HEK293T (cell line): ENCODE measurements around the gene PITRM1.

Experiments
- CTCF ChIA-PET: fragments of 350-600 bp; formaldehyde crosslinking; extraction: SDS; loops from one replicate; lab custom pipeline; 2021; ENCODE audit warnings: antibody characterized with exemption, inconsistent platforms; lab: Yijun Ruan, JAX
- POLR2A ChIA-PET: fragments of 350-600 bp; formaldehyde crosslinking; extraction: SDS; loops from one replicate; lab custom pipeline; 2020; ENCODE audit warnings: antibody characterized with exemption, inconsistent platforms; lab: Yijun Ruan, JAX
- DNase-seq: peaks from one replicate; pipeline ENCODE4 v3.0.0; 2012; ENCODE audit warnings: mixed read lengths; ENCODE audit errors: extremely low spot score
- ARNT ChIP-seq: fragments of 450-650 bp; IDR thresholded peaks from 2 replicates; pipeline ENCODE4 v1.6.1; 2017; ENCODE audit warnings: mild to moderate bottlenecking
- BHLHE40 ChIP-seq: fragments of 450-650 bp; IDR thresholded peaks from 2 replicates; pipeline ENCODE4 v1.6.1; 2016; ENCODE audit warnings: mild to moderate bottlenecking, moderate library complexity, borderline replicate concordance
- CTBP1 ChIP-seq: fragments of 450-650 bp; IDR thresholded peaks from 2 replicates; pipeline ENCODE4 v1.6.1; 2016; ENCODE audit warnings: borderline replicate concordance
- ELF4 ChIP-seq: fragments of 450-650 bp; IDR thresholded peaks from 2 replicates; pipeline ENCODE4 v1.6.1; 2017; ENCODE audit warnings: antibody characterized with exemption
- FOXA1 ChIP-seq: fragments of 450-650 bp; IDR thresholded peaks from 2 replicates; pipeline ENCODE4 v1.6.1; 2016; ENCODE audit warnings: mild to moderate bottlenecking
- FOXK2 ChIP-seq: fragments of 450-650 bp; IDR thresholded peaks from 2 replicates; pipeline ENCODE4 v1.6.1; 2016; ENCODE audit warnings: mild to moderate bottlenecking
- FOXM1 ChIP-seq: fragments of 450-650 bp; IDR thresholded peaks from 2 replicates; pipeline ENCODE4 v1.6.1; 2017; ENCODE audit warnings: mild to moderate bottlenecking, borderline replicate concordance
- HDGF ChIP-seq: fragments of 450-650 bp; IDR thresholded peaks from 2 replicates; pipeline ENCODE4 v1.6.1; 2017; ENCODE audit warnings: antibody characterized with exemption, borderline replicate concordance
- L3MBTL2 ChIP-seq: fragments of 450-650 bp; conservative IDR thresholded peaks from 2 replicates; pipeline ENCODE4 v1.6.1; 2016; ENCODE audit warnings: mild to moderate bottlenecking
- LEF1 ChIP-seq: fragments of 450-650 bp; IDR thresholded peaks from 2 replicates; pipeline ENCODE4 v1.6.1; 2017; ENCODE audit warnings: mild to moderate bottlenecking, borderline replicate concordance
- NFRKB ChIP-seq: fragments of 450-650 bp; IDR thresholded peaks from 2 replicates; pipeline ENCODE4 v1.6.1; 2016; ENCODE audit warnings: mild to moderate bottlenecking, moderate library complexity
- PKNOX1 ChIP-seq: fragments of 450-650 bp; IDR thresholded peaks from 2 replicates; pipeline ENCODE4 v1.6.1; 2016
- SP1 ChIP-seq: fragments of 450-650 bp; IDR thresholded peaks from 2 replicates; pipeline ENCODE4 v1.6.1; 2017
- SUZ12 ChIP-seq: fragments of 450-650 bp; IDR thresholded peaks from 2 replicates; pipeline ENCODE4 v1.6.1; 2016; ENCODE audit warnings: mild to moderate bottlenecking
- TARDBP ChIP-seq: fragments of 450-650 bp; IDR thresholded peaks from 2 replicates; pipeline ENCODE4 v1.6.1; 2016
- ZNF384 ChIP-seq: fragments of 450-650 bp; IDR thresholded peaks from 2 replicates; pipeline ENCODE4 v1.6.1; 2016

Gene PITRM1

GRCh38 chr10:3147117-3147820 lies 25.3 kb downstream of the PITRM1 start:
- ChIA-PET CTCF (no interaction called here), POLR2A (no interaction called here)

GRCh38 chr10:3146289-3146688 lies 26.3 kb downstream of the PITRM1 start:
- CTCF ChIA-PET, result no interaction called here
- DNase-seq, result no peak
- no peak for TF ChIP-seq FOXM1
- TF ChIP-seq BHLHE40, result no peak
- no peak for TF ChIP-seq SP1
- no peak for TF ChIP-seq FOXA1
- no peak for TF ChIP-seq ZNF384
- no peak for TF ChIP-seq ELF4
- no peak for TF ChIP-seq SUZ12
- TF ChIP-seq PKNOX1, result no peak
- TF ChIP-seq LEF1, result no peak
- no peak for TF ChIP-seq TARDBP
- no peak for TF ChIP-seq FOXK2
- TF ChIP-seq NFRKB, result no peak
- no peak for TF ChIP-seq CTBP1
- TF ChIP-seq ARNT, result no peak
- TF ChIP-seq HDGF, result no peak
- TF ChIP-seq L3MBTL2, result no peak
- POLR2A ChIA-PET, result no interaction called here

More at GRCh38 chr10:3147117-3147820, 25.3 kb downstream of the PITRM1 start:
- TF ChIP-seq PKNOX1 (no peak), FOXM1 (no peak), FOXA1 (no peak), TARDBP (no peak), HDGF (no peak), ARNT (no peak), NFRKB (no peak), SP1 (no peak), SUZ12 (no peak)
- no peak for DNase-seq

GRCh38 chr10:3145366-3145765 lies 27.2 kb downstream of the PITRM1 start:
- TF ChIP-seq SUZ12 (no peak), BHLHE40 (no peak), SP1 (no peak), FOXM1 (no peak), FOXA1 (no peak), PKNOX1 (no peak), ZNF384 (no peak), NFRKB (no peak), LEF1 (no peak), L3MBTL2 (no peak), HDGF (no peak)
- DNase-seq, result no peak
- ChIA-PET POLR2A (no interaction called here), CTCF (no interaction called here)

GRCh38 chr10:3143791-3144434 lies 28.7 kb downstream of the PITRM1 start:
- ChIA-PET CTCF (no interaction called here), POLR2A (no interaction called here)
- TF ChIP-seq FOXM1 (no peak), FOXA1 (no peak), SP1 (no peak), LEF1 (no peak), BHLHE40 (no peak), CTBP1 (no peak), FOXK2 (no peak), ZNF384 (no peak), ELF4 (no peak), TARDBP (no peak), HDGF (no peak), L3MBTL2 (no peak), PKNOX1 (no peak), ARNT (no peak), NFRKB (no peak), SUZ12 (no peak)
- no peak for DNase-seq

- DNase-seq, result no peak
- ChIA-PET POLR2A (no interaction called here), CTCF (no interaction called here)
- TF ChIP-seq ELF4, result no peak
- TF ChIP-seq NFRKB, result no peak
- no peak for TF ChIP-seq LEF1
- TF ChIP-seq FOXM1, result no peak
- TF ChIP-seq ARNT, result no peak
- no peak for TF ChIP-seq SUZ12
- no peak for TF ChIP-seq HDGF
- TF ChIP-seq ZNF384, result no peak
- no peak for TF ChIP-seq FOXA1
- no peak for TF ChIP-seq TARDBP
- no peak for TF ChIP-seq PKNOX1
- TF ChIP-seq BHLHE40, result no peak
- TF ChIP-seq SP1, result no peak
- TF ChIP-seq FOXK2, result no peak
- no peak for TF ChIP-seq L3MBTL2
- no peak for TF ChIP-seq CTBP1
Measured at GRCh38 chr10:3143366-3143765, 29.2 kb downstream of the PITRM1 start.
